GM15510 (cell line): ENCODE data around the gene BRAP.

Experiments
- POLR2A ChIP-seq: IDR thresholded peaks from 3 replicates; pipeline ENCODE4 v1.6.1; 2011; ENCODE audit warnings: borderline replicate concordance; ENCODE audit not compliant: insufficient read length; ENCODE audit errors: extremely low read depth

BRAP gene

DNA sequence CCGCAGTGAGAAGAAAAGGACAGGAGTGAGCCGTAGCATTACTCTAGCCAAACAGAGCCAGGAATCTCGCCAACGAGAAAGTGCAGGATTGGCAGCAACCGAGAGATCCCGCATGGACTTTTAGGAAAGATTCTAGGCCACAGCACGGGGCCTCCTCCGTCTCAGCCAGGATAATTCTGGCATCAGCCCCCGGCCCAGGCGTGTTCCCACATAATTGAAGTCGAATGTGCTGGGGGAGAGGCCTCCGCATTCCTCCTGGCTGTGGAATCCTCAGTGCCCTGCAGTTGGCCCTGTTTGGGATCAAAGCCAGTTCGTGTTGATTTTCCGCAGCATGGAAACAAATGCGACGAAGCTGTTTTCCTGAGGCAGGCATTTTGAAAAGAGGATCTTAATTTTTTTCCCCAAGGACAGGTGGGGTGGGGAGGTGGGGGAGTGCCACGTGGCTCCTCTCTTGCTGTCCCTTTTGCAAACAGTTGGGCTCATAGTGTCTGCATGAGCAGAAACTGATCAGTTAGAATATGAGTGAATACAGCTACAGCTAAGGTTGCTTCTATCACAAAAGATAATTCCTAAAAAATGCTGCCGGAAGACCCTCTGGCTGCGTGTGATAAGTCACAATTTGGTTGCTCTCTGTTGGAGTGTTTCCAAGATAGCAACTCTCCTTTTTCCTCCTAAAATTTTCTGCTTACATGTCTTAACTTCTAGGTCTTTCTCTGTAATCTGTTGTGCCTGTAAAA is 49.4 kb downstream of the BRAP start:
- no peak for TF ChIP-seq POLR2A

GRCh38 chr12:111635524-111635923 is 50.2 kb downstream of the BRAP start:
- no peak for TF ChIP-seq POLR2A

GRCh38 chr12:111628505-111629260 is 57.1 kb downstream of the BRAP start:
- no peak for TF ChIP-seq POLR2A

DNA sequence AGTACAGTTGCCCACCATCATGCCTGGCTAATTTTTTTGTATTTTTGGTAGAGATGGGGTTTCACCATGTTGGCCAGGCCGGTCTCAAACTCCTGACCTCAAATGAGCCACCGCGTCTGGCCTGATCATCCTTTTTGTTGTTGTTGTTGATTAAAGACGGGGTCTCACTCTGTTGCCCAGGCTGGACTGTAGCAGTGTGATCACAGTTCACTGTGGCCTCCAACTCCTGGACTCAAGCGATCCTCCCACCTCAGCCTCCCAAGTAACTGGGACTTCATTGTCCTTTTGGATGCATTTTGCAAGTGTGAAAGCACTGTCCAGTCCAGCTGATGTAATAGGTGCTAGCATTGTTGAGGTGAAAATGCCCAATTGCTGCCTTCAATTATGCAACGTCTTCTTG is 59.5 kb downstream of the BRAP start:
- TF ChIP-seq POLR2A, result no peak

GRCh38 chr12:111624540-111624939 is 61.2 kb downstream of the BRAP start:
- TF ChIP-seq POLR2A, result no peak

GRCh38 chr12:111616177-111616623 is 69.6 kb downstream of the BRAP start:
- no peak for TF ChIP-seq POLR2A

DNA sequence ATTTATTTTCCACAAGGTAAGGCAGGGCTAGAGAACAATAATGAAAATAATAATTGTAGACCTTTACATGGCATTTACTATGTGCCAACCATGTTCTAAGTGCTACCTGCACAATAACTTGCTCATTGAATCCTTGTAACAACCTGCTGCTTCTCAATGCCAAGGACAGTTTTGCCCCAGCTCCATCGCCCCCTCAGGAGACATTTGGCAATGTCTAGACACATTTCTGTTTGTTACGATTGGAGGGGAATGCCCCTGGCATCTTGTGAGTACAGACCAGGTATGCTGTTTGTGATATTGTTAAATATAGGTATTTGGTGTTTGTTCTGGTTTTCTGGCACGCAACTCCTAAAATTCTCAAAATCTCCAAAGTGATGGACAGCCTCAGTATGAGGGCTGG is 78.5 kb downstream of the BRAP start:
- TF ChIP-seq POLR2A, result no peak

DNA sequence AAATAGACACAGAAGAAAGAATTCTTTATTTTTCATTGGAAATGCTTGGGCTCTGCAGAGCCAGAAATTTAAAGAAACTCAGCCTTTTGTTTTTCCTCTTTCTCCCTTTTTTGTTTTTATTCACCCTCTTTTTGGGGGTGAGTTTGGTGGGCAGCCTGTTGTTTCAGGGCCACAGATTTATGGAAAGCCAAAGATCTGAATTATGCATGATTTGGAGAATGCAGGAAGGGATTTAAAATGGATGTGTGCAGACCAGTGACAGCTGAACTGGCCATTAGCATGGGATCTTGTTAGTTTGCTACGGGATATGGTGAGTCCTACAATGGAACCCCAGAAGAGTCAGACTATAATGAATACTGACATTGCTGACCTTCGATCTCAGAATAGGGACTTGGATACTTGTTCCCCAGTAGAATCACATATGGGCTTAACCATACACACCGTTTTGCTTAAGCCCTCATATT is 79.0 kb downstream of the BRAP start:
- no peak for TF ChIP-seq POLR2A

GRCh38 chr12:111605911-111606766 is 79.6 kb downstream of the BRAP start:
- no peak for TF ChIP-seq POLR2A

DNA sequence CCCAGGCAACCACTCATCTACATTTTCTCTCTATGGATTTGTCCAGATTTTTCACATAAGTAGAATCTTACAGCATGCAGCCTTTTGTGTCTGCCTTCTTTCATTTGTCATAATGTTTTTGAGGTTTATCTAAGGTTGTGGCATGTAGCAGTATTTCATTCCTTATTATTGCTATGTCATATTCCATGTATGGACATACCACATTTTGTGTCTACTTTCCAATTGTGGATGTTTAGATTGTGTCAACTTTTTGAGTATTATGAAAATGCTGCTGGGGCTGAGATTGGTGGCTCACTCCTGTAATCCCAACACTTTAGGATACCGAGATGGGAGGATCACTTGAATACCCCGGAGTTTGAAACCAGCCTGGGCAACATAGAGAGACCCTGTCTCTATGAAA is 83.4 kb downstream of the BRAP start:
- no peak for TF ChIP-seq POLR2A

GRCh38 chr12:111600205-111600642 is 85.5 kb downstream of the BRAP start:
- no peak for TF ChIP-seq POLR2A

DNA sequence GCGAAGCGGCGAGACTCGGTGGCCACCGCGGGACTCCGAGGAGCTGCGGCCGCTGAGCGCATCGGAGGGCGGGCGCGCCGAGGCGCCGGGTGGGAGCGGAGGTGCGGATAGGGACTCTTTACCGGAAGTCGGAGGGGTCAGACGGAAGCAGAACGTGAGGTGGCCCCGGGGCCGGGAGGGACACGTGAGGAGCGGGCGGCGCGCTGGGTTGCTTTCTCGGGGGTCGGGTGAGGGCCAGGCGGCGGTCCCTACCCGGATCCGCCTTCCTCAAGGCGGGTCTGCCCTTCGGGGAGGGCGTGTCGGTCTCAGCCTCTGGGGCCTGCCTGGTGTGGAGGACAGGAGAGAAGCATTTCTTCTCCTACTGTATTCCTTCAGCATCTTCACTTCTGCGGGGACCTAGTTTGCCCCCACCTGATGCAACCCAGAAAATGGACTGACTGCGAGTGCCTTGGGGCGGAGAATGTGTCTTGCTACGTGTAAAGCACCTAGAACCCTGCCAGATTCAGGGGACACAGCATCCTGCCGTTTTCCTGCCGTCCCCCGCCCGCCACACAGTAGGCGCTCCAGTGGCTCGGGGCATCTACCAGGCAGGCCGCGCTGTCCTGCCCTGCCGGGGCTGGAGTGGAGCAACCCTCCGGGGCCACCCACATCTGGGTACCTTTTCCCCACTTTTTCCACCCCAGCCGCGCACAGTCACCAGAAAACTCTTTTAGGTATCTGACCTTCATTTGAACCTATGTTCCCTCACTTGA is 86.1 kb downstream of the BRAP start:
- TF ChIP-seq POLR2A, result peak; percentile 95

GRCh38 chr12:111598637-111599452 is 86.9 kb downstream of the BRAP start, which contains the start of gene ATXN2:
Gene ATXN2 (minus strand): TSS chr12:111599315. CDS start chr12:111599034, 281 bp downstream.
- no peak for TF ChIP-seq POLR2A
